ENCODE data around the gene SPECC1.

- TF ChIP-seq, protein P1, sequence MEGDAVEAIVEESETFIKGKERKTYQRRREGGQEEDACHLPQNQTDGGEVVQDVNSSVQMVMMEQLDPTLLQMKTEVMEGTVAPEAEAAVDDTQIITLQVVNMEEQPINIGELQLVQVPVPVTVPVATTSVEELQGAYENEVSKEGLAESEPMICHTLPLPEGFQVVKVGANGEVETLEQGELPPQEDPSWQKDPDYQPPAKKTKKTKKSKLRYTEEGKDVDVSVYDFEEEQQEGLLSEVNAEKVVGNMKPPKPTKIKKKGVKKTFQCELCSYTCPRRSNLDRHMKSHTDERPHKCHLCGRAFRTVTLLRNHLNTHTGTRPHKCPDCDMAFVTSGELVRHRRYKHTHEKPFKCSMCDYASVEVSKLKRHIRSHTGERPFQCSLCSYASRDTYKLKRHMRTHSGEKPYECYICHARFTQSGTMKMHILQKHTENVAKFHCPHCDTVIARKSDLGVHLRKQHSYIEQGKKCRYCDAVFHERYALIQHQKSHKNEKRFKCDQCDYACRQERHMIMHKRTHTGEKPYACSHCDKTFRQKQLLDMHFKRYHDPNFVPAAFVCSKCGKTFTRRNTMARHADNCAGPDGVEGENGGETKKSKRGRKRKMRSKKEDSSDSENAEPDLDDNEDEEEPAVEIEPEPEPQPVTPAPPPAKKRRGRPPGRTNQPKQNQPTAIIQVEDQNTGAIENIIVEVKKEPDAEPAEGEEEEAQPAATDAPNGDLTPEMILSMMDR (IDR thresholded peaks at IDR 0.05) = no peak
- no peak for TF ChIP-seq POLR2A (IDR thresholded peaks at IDR 0.05)
Observed at GRCh38 chr17:20228410-20228809, 219.3 kb downstream of the SPECC1 start.
